ENCODE data around the gene CNKSR2. TPM values are rescaled to one million over a fixed set of nuclear protein-coding genes. Genes with fewer than 3 reads are reported as not detected.

CNKSR2 gene
- total RNA-seq, 1 donor from 2014 or later = 3.4 TPM

DNA sequence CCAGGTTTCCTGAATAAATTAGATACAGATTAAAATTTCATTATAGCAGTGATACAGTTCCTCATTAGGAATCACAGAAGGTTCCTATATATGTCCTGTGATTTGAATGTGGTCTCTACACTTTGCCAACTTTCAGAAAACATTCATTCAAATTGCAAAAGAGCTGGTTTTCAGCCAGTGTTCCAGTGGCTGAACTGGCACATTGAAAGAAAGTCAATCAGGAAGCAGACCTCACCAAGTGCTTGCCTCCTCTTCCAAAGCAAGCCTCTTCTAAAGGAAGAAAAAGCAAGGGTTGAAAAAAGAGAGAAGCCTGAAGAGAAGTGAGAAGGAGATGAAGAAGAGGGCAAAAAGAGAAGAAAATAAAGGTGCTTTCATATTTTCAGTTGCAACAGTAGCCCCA is 271.2 kb downstream of the CNKSR2 start:
- no peaks in the 10 kb centered on the region for H3K36me3 ChIP-seq (ENCODE audit: control insufficient read depth, insufficient read depth, low read length)
- H3K27me3 ChIP-seq (ENCODE audit: control insufficient read depth, insufficient read depth, low read length) = no peaks in the 10 kb centered on the region
- TF ChIP-seq CTCF (IDR thresholded peaks at IDR 0.05; ENCODE audit: insufficient read depth, low read length, poor library complexity, severe bottlenecking) = no peak
- DNase-seq (ENCODE audit: low read depth) = no peak
- H3K4me3 ChIP-seq (ENCODE audit: low read depth, low read length) = no peak overlapping the region

GRCh38 chrX:21645886-21646285 is 271.7 kb downstream of the CNKSR2 start:
- no peaks in the 10 kb centered on the region for H3K27me3 ChIP-seq (ENCODE audit: control insufficient read depth, insufficient read depth, low read length)
- H3K4me3 ChIP-seq (ENCODE audit: low read depth, low read length) = no peak overlapping the region
- DNase-seq (ENCODE audit: low read depth) = no peak
- TF ChIP-seq CTCF (IDR thresholded peaks at IDR 0.05; ENCODE audit: insufficient read depth, low read length, poor library complexity, severe bottlenecking) = no peak
- no peaks in the 10 kb centered on the region for H3K36me3 ChIP-seq (ENCODE audit: control insufficient read depth, insufficient read depth, low read length)

GRCh38 chrX:21655901-21656586 is 281.8 kb downstream of the CNKSR2 start:
- TF ChIP-seq CTCF (IDR thresholded peaks at IDR 0.05; ENCODE audit: insufficient read depth, low read length, poor library complexity, severe bottlenecking) = no peak

GRCh38 chrX:21656587-21657317 is 282.5 kb downstream of the CNKSR2 start:
- Histone ChIP-seq H3K4me3 (ENCODE audit: low read depth, low read length) (no peak overlapping the region), H3K27me3 (ENCODE audit: control insufficient read depth, insufficient read depth, low read length) (peaks cover 10% of the 10 kb centered on the region), H3K36me3 (ENCODE audit: control insufficient read depth, insufficient read depth, low read length) (no peaks in the 10 kb centered on the region)
- no peak for DNase-seq (ENCODE audit: low read depth)
- TF ChIP-seq CTCF (IDR thresholded peaks at IDR 0.05; ENCODE audit: insufficient read depth, low read length, poor library complexity, severe bottlenecking) = no peak

More at GRCh38 chrX:21655901-21656586, 281.8 kb downstream of the CNKSR2 start:
- H3K36me3 ChIP-seq (ENCODE audit: control insufficient read depth, insufficient read depth, low read length) = no peaks in the 10 kb centered on the region
- no peak for DNase-seq (ENCODE audit: low read depth)
- H3K27me3 ChIP-seq (ENCODE audit: control insufficient read depth, insufficient read depth, low read length) = peaks cover 10% of the 10 kb centered on the region
- peak overlapping the region; percentile 15 for H3K4me3 ChIP-seq (ENCODE audit: low read depth, low read length)

GRCh38 chrX:21657318-21658151 is 283.3 kb downstream of the CNKSR2 start:
- no peak for TF ChIP-seq CTCF (IDR thresholded peaks at IDR 0.05; ENCODE audit: insufficient read depth, low read length, poor library complexity, severe bottlenecking)
- Histone ChIP-seq H3K36me3 (ENCODE audit: control insufficient read depth, insufficient read depth, low read length) (no peaks in the 10 kb centered on the region), H3K4me3 (ENCODE audit: low read depth, low read length) (no peak overlapping the region), H3K27me3 (ENCODE audit: control insufficient read depth, insufficient read depth, low read length) (peaks cover 10% of the 10 kb centered on the region)
- no peak for DNase-seq (ENCODE audit: low read depth)
